A549 treated with CpdA at 1 μM for 4 hours (cell line): ENCODE measurements around the gene ZDHHC24. TPM values are rescaled to one million over a fixed set of nuclear protein-coding genes. Genes with fewer than 3 reads are reported as not detected.

Source experiments
- total RNA-seq: library from RNA; stranded (reverse); fragments of 200-300 nt; extraction: Qiagen RNA extraction; gene quantifications from 5 replicates; pipeline ENCODE4 v1.2.3, GENCODE V29; 2022; ENCODE audit warnings: low read depth

Gene ZDHHC24
- total RNA-seq: 7.1 to 14.3 TPM (median 12.0 TPM) in 5 replicates

GRCh38 chr11:66545701-66546367 is at the start of gene ZDHHC24:
TSS of gene ZDHHC24 (minus strand) at chr11:66546048. CDS start at chr11:66546003, 45 bp downstream.

GRCh38 chr11:66592457-66593302 is 46.8 kb upstream of the ZDHHC24 start, which contains the start of the genes CCDC87 and CCS:
TSS of gene CCDC87 (minus strand) at chr11:66593063. CDS start at chr11:66593015, 48 bp downstream.
TSS of gene CCS (plus strand) at chr11:66593185. CDS start at chr11:66593262, 77 bp downstream.

GRCh38 chr11:66568124-66568916 is 22.5 kb upstream of the ZDHHC24 start, which contains the start of gene CTSF:
TSS of gene CTSF (minus strand) at chr11:66568606. CDS start at chr11:66568486, 120 bp downstream.

GRCh38 chr11:66546368-66546965 is 619 bp upstream of the ZDHHC24 start, which contains the start of gene ACTN3:
TSS of gene ACTN3 (plus strand) at chr11:66546903. CDS start at chr11:66546938, 35 bp downstream.

GRCh38 chr11:66510271-66510989 is 35.4 kb downstream of the ZDHHC24 start, which contains the start of gene BBS1:
TSS of gene BBS1 (plus strand) at chr11:66510635. CDS start at chr11:66510660, 25 bp downstream.

GRCh38 chr11:66480117-66480938 is 65.5 kb downstream of the ZDHHC24 start, which contains the start of gene DPP3:
TSS of gene DPP3 (plus strand) at chr11:66480434. CDS start at chr11:66482201, 1,767 bp downstream.

Other genes with a start within 250 kb of the ZDHHC24 start
- not detected in 5 replicates for gene CD248, start 229.0 kb downstream of the ZDHHC24 start, total RNA-seq
- gene RIN1, start 209.6 kb downstream of the ZDHHC24 start, total RNA-seq: 28.6 to 42.5 TPM (median 39.3 TPM) in 5 replicates
- gene BRMS1, start 200.9 kb downstream of the ZDHHC24 start, total RNA-seq: 82.1 to 102 TPM (median 91.1 TPM) in 5 replicates
- 14.6 to 20.9 TPM (median 18.5 TPM) in 5 replicates for gene B4GAT1, start 198.4 kb downstream of the ZDHHC24 start, total RNA-seq
- 3.2 to 5.0 TPM (median 4.5 TPM) in 5 replicates for gene SLC29A2, start 174.3 kb downstream of the ZDHHC24 start, total RNA-seq
- not detected in 5 replicates for gene NPAS4, start 125.0 kb downstream of the ZDHHC24 start, total RNA-seq
- gene MRPL11, start 107.2 kb downstream of the ZDHHC24 start, total RNA-seq: 82.6 to 118 TPM (median 108 TPM) in 5 replicates
- gene PELI3, start 79.1 kb downstream of the ZDHHC24 start, total RNA-seq: 4.2 to 6.4 TPM (median 4.6 TPM) in 5 replicates
- gene DPP3, start 65.6 kb downstream of the ZDHHC24 start, total RNA-seq: 47.5 to 58.9 TPM (median 55.8 TPM) in 5 replicates
- 7.7 to 11.2 TPM (median 9.1 TPM) in 5 replicates for gene BBS1, start 35.4 kb downstream of the ZDHHC24 start, total RNA-seq
- 0.01 TPM in 1 of 5 replicates, not detected in the others for gene ACTN3, start 855 bp upstream of the ZDHHC24 start, total RNA-seq
- gene CTSF, start 22.6 kb upstream of the ZDHHC24 start, total RNA-seq: 28.6 to 39.6 TPM (median 34.1 TPM) in 5 replicates
- gene CCDC87, start 47.0 kb upstream of the ZDHHC24 start, total RNA-seq: 0.51 to 0.89 TPM (median 0.69 TPM) in 5 replicates
- gene CCS, start 47.1 kb upstream of the ZDHHC24 start, total RNA-seq: 24.2 to 30.2 TPM (median 26.9 TPM) in 5 replicates
- 62.2 to 81.0 TPM (median 71.8 TPM) in 5 replicates for gene RBM14, start 70.6 kb upstream of the ZDHHC24 start, total RNA-seq
- 132 to 153 TPM (median 141 TPM) in 5 replicates for gene RBM4, start 92.7 kb upstream of the ZDHHC24 start, total RNA-seq
- 21.5 to 23.4 TPM (median 23.1 TPM) in 5 replicates for gene RBM4B, start 131.8 kb upstream of the ZDHHC24 start, total RNA-seq
- 7.6 to 14.1 TPM (median 9.9 TPM) in 5 replicates for gene SPTBN2, start 183.2 kb upstream of the ZDHHC24 start, total RNA-seq